Measurements from ENCODE around the gene ALS2CL.

DNA sequence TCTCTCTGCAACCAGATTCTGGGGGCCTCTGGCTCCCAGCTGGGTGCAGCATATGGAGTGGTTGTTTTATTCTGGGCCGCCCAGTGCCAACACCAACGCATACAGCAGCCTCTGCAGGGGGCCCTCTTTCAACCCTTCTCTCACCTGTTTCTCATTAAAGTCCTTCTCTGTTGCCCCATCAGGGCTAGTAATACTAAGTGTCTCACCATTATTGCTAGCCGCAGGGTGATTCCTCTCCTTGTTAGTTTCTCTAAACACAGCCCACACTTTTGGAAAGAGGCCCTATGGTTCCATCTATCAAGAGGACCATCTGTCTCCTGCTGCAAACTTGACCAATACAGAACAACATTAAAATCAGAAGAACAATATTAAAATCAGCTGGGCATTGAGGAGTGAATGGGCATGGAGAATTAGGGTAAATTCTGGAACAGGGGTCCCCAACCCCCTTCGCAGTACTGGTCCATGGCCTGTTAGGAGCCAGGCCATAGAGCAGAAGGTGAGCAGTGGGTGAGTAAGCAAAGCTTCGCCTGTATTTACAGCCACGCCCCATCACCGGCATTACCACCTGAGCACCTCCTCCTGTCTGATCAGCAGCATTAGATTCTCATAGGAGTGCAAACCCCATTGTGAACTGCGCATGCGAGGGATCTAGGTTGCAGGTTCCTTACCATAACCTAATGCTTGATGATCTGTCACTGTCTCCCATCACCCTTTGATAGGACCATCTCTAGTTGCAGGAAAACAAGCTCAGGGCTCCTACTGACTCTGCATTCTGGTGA lies 36.5 kb downstream of the ALS2CL start:
- no peak for TF ChIP-seq EZH2 (optimal IDR thresholded peaks at IDR 0.05; ENCODE audit: low read depth, low read length)
- TF ChIP-seq, protein P1, sequence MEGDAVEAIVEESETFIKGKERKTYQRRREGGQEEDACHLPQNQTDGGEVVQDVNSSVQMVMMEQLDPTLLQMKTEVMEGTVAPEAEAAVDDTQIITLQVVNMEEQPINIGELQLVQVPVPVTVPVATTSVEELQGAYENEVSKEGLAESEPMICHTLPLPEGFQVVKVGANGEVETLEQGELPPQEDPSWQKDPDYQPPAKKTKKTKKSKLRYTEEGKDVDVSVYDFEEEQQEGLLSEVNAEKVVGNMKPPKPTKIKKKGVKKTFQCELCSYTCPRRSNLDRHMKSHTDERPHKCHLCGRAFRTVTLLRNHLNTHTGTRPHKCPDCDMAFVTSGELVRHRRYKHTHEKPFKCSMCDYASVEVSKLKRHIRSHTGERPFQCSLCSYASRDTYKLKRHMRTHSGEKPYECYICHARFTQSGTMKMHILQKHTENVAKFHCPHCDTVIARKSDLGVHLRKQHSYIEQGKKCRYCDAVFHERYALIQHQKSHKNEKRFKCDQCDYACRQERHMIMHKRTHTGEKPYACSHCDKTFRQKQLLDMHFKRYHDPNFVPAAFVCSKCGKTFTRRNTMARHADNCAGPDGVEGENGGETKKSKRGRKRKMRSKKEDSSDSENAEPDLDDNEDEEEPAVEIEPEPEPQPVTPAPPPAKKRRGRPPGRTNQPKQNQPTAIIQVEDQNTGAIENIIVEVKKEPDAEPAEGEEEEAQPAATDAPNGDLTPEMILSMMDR (IDR thresholded peaks at IDR 0.05; ENCODE audit: low read length), result no peak

Measured in MM.1S (cell line).